Uterus (tissue), 2 donors: Measurements from ENCODE around the gene FRMD4B.

Experiments used
- CTCF ChIP-seq, 4 experiments: fragments of 200-600 bp in 2 of 4; fragments of 450-650 bp in 2 of 4; sonication (generic) in 2 of 4; IDR thresholded peaks; one replicate each; pipeline ENCODE4 v1.5.1; 2016 to 2019; ENCODE audit warnings: antibody characterized with exemption in 4 of 4, mild to moderate bottlenecking in 2 of 4, moderate library complexity in 1 of 4
- POLR2A ChIP-seq, 2 donors: fragments of 450-650 bp; IDR thresholded peaks; one replicate each; pipeline ENCODE4 v1.6.1; 2016; ENCODE audit warnings: antibody characterized with exemption in 2 of 2, mild to moderate bottlenecking in 1 of 2, moderate library complexity in 1 of 2

GRCh38 chr3:69130689-69131088 is 255.2 kb downstream of the FRMD4B start:
- TF ChIP-seq CTCF (IDR thresholded peaks at IDR 0.05): no peak
- TF ChIP-seq POLR2A (IDR thresholded peaks at IDR 0.05): no peak
